DND-41 (cell line): ENCODE results near the gene TPCN1.

ENCODE experiments used
- ATAC-seq: fragments of 200-7000 bp; cut with Tn5 transposase; 3 replicates; pipeline ENCODE4 v1.9.1; 2021; ENCODE audit warnings: low read depth; ENCODE audit not compliant: insufficient read depth
- DNase-seq: peaks from one replicate; pipeline ENCODE4 v3.0.0-alpha.2; 2020
- H2AFZ ChIP-seq: 2 replicates; pipeline ENCODE4 v1.6.0; 2012; ENCODE audit warnings: low read depth, low read length
- H3K27ac ChIP-seq: 2 replicates; pipeline ENCODE4 v1.5.1; 2012; ENCODE audit warnings: low read length, inconsistent platforms
- H3K27me3 ChIP-seq: fragments of 200-600 bp; sonication (generic); 2 replicates; pipeline ENCODE4 v1.6.0; 2012; ENCODE audit warnings: low read length, mild to moderate bottlenecking, inconsistent platforms; ENCODE audit not compliant: insufficient read depth, poor library complexity
- H3K36me3 ChIP-seq: 2 replicates; pipeline ENCODE4 v1.5.1; 2012; ENCODE audit warnings: low read length, inconsistent platforms; ENCODE audit not compliant: insufficient read depth
- H3K4me1 ChIP-seq: 2 replicates; pipeline ENCODE4 v1.5.1; 2012; ENCODE audit warnings: mild to moderate bottlenecking, low read length; ENCODE audit not compliant: insufficient read depth
- H3K4me2 ChIP-seq: 2 replicates; pipeline ENCODE4 v1.6.0; 2012; ENCODE audit warnings: mild to moderate bottlenecking, moderate library complexity, low read length, inconsistent platforms; ENCODE audit not compliant: insufficient read depth
- H3K4me3 ChIP-seq, 2 experiments: fragments of 200-600 bp in 1 of 2; shearing (Covaris generic) in 1 of 2; 2 replicates each; pipeline ENCODE4 v1.5.1; 2012 to 2016; ENCODE audit warnings: inconsistent platforms in 2 of 2, low read length in 2 of 2, mild to moderate bottlenecking in 2 of 2, low read depth in 1 of 2, moderate library complexity in 1 of 2
- H3K79me2 ChIP-seq: 2 replicates; pipeline ENCODE4 v1.6.0; 2012; ENCODE audit warnings: low read length, inconsistent platforms; ENCODE audit not compliant: insufficient read depth
- H3K9ac ChIP-seq: 2 replicates; pipeline ENCODE4 v1.6.0; 2012; ENCODE audit warnings: low read depth, mild to moderate bottlenecking, inconsistent platforms, low read length, moderate library complexity
- H3K9me3 ChIP-seq: 2 replicates; pipeline ENCODE4 v1.5.1; 2012; ENCODE audit warnings: low read length, moderate library complexity, mild to moderate bottlenecking, inconsistent platforms; ENCODE audit not compliant: insufficient read depth, severe bottlenecking
- H4K20me1 ChIP-seq: 2 replicates; pipeline ENCODE4 v1.6.0; 2012; ENCODE audit warnings: low read length; ENCODE audit not compliant: insufficient read depth
- EZH2 ChIP-seq: IDR thresholded peaks from 3 replicates; pipeline ENCODE4 v1.6.1; 2012; ENCODE audit warnings: borderline replicate concordance, low read depth, mild to moderate bottlenecking, moderate library complexity, low read length, inconsistent platforms; ENCODE audit not compliant: severe bottlenecking
- TF ChIP-seq, protein P1 (sequence below): IDR thresholded peaks from 2 replicates; pipeline ENCODE4 v1.5.1; 2012; ENCODE audit warnings: borderline replicate concordance, low read length, moderate library complexity, mild to moderate bottlenecking; ENCODE audit not compliant: poor library complexity, severe bottlenecking; ENCODE audit errors: extremely low read depth

The TPCN1 gene

GRCh38 chr12:113222730-113223531 lies 1.7 kb downstream of the TPCN1 start:
- H3K27me3 ChIP-seq: no peaks in the 10 kb centered on the region
- DNase-seq: peak; percentile 66
- H3K9me3 ChIP-seq: no peaks in the 10 kb centered on the region
- no peaks in the 10 kb centered on the region for H4K20me1 ChIP-seq
- peak overlapping the region; percentile 44 to 78; a peak in 3 of 4 replicates for H3K4me3 ChIP-seq
- H3K9ac ChIP-seq: peak overlapping the region; percentile 85
- peak overlapping the region; percentile 99 for H3K27ac ChIP-seq
- ATAC-seq: no peak
- H3K4me2 ChIP-seq: peak overlapping the region; percentile 74
- peaks cover 14% of the 10 kb centered on the region for H3K36me3 ChIP-seq
- H2AFZ ChIP-seq: peak overlapping the region; percentile 89
- no peak for TF ChIP-seq EZH2
- TF ChIP-seq, protein P1, sequence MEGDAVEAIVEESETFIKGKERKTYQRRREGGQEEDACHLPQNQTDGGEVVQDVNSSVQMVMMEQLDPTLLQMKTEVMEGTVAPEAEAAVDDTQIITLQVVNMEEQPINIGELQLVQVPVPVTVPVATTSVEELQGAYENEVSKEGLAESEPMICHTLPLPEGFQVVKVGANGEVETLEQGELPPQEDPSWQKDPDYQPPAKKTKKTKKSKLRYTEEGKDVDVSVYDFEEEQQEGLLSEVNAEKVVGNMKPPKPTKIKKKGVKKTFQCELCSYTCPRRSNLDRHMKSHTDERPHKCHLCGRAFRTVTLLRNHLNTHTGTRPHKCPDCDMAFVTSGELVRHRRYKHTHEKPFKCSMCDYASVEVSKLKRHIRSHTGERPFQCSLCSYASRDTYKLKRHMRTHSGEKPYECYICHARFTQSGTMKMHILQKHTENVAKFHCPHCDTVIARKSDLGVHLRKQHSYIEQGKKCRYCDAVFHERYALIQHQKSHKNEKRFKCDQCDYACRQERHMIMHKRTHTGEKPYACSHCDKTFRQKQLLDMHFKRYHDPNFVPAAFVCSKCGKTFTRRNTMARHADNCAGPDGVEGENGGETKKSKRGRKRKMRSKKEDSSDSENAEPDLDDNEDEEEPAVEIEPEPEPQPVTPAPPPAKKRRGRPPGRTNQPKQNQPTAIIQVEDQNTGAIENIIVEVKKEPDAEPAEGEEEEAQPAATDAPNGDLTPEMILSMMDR: no peak
- peaks cover 40% of the 10 kb centered on the region for H3K79me2 ChIP-seq
- H3K4me1 ChIP-seq: peaks cover 38% of the 10 kb centered on the region

DNA sequence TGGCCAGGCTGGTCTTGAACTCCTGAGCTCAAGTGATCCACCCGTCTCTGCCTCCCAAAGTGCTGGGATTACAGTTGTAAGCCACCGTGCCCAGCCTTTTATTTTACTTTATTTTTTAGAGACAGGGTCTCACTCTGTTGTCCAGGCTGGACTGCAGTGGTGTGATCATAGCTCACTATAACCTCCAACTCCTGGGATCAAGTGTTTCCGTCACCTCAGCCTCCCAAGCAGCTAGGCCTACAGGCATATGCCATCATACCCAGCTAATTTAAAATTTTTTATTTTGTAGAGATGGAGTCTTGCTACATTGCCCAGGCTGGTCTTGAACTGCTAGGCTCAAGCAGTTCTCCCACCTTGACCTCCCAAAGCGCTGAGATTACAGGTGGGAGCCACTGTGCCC lies 3.7 kb downstream of the TPCN1 start:
- peaks cover 36% of the 10 kb centered on the region for H3K4me1 ChIP-seq
- H4K20me1 ChIP-seq: no peaks in the 10 kb centered on the region
- TF ChIP-seq EZH2: no peak
- TF ChIP-seq, protein P1: no peak
- no peak overlapping the region for H2AFZ ChIP-seq
- DNase-seq (no peak), ATAC-seq (no peak)
- no peak overlapping the region for H3K4me3 ChIP-seq
- no peaks in the 10 kb centered on the region for H3K9me3 ChIP-seq
- H3K79me2 ChIP-seq: peaks cover 36% of the 10 kb centered on the region
- peaks cover 32% of the 10 kb centered on the region for H3K36me3 ChIP-seq
- H3K27ac ChIP-seq: no peak overlapping the region
- no peaks in the 10 kb centered on the region for H3K27me3 ChIP-seq
- H3K4me2 ChIP-seq: no peak overlapping the region
- no peak overlapping the region for H3K9ac ChIP-seq

DNA sequence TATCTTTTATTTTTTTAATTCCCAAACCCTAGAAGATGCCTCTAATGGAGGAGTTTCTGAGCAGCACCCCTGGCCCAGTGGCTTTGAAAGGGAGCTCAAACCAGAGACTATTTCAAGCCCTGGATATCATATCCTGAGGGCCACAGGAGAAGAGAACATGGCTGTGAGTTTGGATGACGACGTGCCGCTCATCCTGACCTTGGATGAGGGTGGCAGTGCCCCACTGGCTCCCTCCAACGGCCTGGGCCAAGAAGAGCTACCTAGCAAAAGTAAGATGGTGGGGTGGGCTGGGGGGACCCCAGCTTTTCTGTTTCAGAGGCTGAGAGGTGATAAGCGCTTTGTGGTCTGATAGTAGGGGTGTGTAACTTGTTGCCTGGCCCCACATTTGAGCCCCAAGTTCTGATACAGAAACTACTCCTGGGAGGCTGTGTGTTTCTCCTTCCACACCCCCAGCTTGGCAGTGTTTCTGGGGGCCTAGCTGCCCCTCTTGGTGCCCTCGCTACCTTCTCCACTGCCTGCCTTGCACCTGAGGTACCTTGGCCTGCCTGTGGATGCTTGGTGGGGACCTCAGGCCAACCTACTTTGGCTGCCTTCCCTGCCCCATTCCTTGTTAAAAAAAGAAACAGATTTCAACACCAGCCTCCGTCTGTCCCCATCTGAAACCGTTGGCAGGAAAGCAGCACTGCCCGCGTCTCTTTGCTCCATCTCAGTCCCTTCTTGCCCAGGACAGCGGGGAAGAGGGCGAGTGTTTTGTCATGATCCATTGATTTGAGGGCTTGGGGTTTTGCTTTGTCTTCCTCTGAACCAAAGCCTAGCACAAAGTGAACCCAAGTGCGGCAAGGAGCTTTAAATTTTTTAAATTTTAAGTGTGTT lies 5.7 kb downstream of the TPCN1 start:
- no peak overlapping the region for H3K4me3 ChIP-seq
- peak overlapping the region; percentile 45 for H3K27ac ChIP-seq
- H3K36me3 ChIP-seq: peaks cover 50% of the 10 kb centered on the region
- TF ChIP-seq EZH2: no peak
- TF ChIP-seq, protein P1: no peak
- no peak for ATAC-seq
- DNase-seq: no peak
- no peaks in the 10 kb centered on the region for H3K27me3 ChIP-seq
- no peaks in the 10 kb centered on the region for H4K20me1 ChIP-seq
- H3K79me2 ChIP-seq: peaks cover 27% of the 10 kb centered on the region
- no peaks in the 10 kb centered on the region for H3K9me3 ChIP-seq
- H3K4me2 ChIP-seq: no peak overlapping the region
- H3K4me1 ChIP-seq: peaks cover 25% of the 10 kb centered on the region
- no peak overlapping the region for H2AFZ ChIP-seq
- H3K9ac ChIP-seq: no peak overlapping the region
